Measurements from ENCODE around the gene AVPR2.

Gene AVPR2

DNA sequence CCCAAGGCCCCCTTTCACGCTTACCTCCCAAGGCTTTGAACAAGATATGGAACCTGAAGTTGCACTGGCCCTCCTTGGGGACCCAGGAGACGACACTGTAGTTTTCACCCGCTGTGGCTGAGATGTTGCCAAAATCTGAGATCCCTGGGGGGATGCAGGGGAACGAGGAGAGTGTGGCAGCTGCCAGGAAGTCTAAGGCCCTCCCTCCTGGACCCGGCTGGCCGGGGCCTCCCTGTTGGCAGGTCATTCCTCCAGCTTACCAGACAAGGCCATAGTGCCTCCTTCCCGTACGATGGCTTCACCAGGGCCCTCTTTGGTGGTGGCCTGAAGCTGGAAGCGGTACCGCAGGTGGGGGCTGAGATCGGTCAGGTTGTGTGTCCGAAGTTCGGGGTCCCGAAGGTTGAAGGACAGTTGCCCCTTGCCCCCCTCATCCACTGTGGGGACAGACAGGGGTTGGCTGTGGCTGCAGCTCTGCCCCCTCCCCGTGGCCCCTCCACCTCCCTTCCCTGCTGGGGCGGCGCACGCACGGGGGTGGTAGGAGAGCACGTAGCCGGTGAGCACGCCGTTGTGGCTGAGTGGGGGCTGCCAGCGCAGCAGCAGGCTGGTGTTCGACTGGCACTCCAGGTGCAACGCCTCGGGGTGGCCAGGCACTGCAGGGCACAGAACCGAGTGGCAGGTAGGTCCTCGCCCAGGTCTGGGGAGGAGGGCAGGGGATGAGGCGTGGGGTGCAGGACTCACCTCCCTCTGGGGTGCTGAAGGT, 39.7 kb upstream of the AVPR2 start:
- H3K4me3 ChIP-seq (ENCODE audit: low read length), result no peak overlapping the region
- no peaks in the 10 kb centered on the region for H4K20me1 ChIP-seq (ENCODE audit: insufficient read depth, low read length)
- no peaks in the 10 kb centered on the region for H3K27me3 ChIP-seq (ENCODE audit: low read depth, low read length)
- H3K27ac ChIP-seq (ENCODE audit: low read length), result no peak overlapping the region
- no peaks in the 10 kb centered on the region for H3K9me3 ChIP-seq (ENCODE audit: insufficient read depth, low read length)
- H3K4me1 ChIP-seq (ENCODE audit: low read length), result no peaks in the 10 kb centered on the region
- TF ChIP-seq EZH2phosphoT487 (IDR thresholded peaks at IDR 0.05; ENCODE audit: low read depth), result no peak
- TF ChIP-seq, protein P1, sequence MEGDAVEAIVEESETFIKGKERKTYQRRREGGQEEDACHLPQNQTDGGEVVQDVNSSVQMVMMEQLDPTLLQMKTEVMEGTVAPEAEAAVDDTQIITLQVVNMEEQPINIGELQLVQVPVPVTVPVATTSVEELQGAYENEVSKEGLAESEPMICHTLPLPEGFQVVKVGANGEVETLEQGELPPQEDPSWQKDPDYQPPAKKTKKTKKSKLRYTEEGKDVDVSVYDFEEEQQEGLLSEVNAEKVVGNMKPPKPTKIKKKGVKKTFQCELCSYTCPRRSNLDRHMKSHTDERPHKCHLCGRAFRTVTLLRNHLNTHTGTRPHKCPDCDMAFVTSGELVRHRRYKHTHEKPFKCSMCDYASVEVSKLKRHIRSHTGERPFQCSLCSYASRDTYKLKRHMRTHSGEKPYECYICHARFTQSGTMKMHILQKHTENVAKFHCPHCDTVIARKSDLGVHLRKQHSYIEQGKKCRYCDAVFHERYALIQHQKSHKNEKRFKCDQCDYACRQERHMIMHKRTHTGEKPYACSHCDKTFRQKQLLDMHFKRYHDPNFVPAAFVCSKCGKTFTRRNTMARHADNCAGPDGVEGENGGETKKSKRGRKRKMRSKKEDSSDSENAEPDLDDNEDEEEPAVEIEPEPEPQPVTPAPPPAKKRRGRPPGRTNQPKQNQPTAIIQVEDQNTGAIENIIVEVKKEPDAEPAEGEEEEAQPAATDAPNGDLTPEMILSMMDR (IDR thresholded peaks at IDR 0.05; ENCODE audit: low read depth, low read length), result no peak
- no peak overlapping the region for H3K9ac ChIP-seq (ENCODE audit: low read length)
- no peaks in the 10 kb centered on the region for H3K79me2 ChIP-seq (ENCODE audit: low read length)
- H3K36me3 ChIP-seq (replicated peaks; ENCODE audit: low read depth, low read length), result no peaks in the 10 kb centered on the region
- H3K4me2 ChIP-seq (ENCODE audit: low read length), result no peak overlapping the region
- no peak overlapping the region for H2AFZ ChIP-seq (ENCODE audit: low read depth, low read length)

DNA sequence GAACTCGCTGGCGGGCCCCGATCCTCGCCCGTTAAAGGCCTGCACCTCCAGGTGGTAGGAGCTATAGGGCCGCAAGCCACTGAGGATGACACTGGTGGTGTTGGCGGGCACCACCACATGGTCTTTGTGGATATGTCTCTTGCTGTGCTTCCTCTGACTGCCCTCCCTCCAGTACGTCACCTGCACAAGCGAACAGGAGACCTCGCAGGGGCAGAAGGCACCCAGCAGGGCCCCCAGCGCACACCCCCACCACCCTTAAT, 39.2 kb upstream of the AVPR2 start:
- H3K9ac ChIP-seq (ENCODE audit: low read length), result no peak overlapping the region
- H2AFZ ChIP-seq (ENCODE audit: low read depth, low read length), result no peak overlapping the region
- no peaks in the 10 kb centered on the region for H3K4me1 ChIP-seq (ENCODE audit: low read length)
- TF ChIP-seq EZH2phosphoT487 (IDR thresholded peaks at IDR 0.05; ENCODE audit: low read depth), result no peak
- TF ChIP-seq, protein P1 (IDR thresholded peaks at IDR 0.05; ENCODE audit: low read depth, low read length), result no peak
- no peaks in the 10 kb centered on the region for H4K20me1 ChIP-seq (ENCODE audit: insufficient read depth, low read length)
- no peaks in the 10 kb centered on the region for H3K27me3 ChIP-seq (ENCODE audit: low read depth, low read length)
- H3K9me3 ChIP-seq (ENCODE audit: insufficient read depth, low read length), result no peaks in the 10 kb centered on the region
- H3K36me3 ChIP-seq (replicated peaks; ENCODE audit: low read depth, low read length), result no peaks in the 10 kb centered on the region
- H3K4me3 ChIP-seq (ENCODE audit: low read length), result no peak overlapping the region
- no peaks in the 10 kb centered on the region for H3K79me2 ChIP-seq (ENCODE audit: low read length)
- H3K27ac ChIP-seq (ENCODE audit: low read length), result no peak overlapping the region
- no peak overlapping the region for H3K4me2 ChIP-seq (ENCODE audit: low read length)

DNA sequence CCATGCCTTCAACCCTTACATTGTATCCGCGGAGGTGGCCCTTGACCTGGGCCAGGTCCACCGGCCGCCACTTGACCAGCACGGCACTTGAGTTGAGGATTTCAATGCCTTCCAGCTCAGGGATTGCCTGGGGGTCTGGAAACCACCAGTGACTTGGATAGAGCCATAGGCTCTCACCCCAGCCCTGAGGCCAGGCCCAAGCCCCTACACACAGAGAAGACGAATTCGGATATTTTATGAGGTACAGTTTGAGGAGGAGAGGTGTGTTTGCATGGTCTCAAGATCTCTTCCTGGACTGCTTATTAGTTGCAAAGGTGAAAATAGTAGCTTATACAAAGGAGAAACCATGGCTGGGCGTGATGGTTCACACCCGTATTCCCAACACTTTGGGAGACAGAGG, 38.8 kb upstream of the AVPR2 start:
- Histone ChIP-seq H3K9ac (ENCODE audit: low read length) (no peak overlapping the region), H2AFZ (ENCODE audit: low read depth, low read length) (no peak overlapping the region), H4K20me1 (ENCODE audit: insufficient read depth, low read length) (no peaks in the 10 kb centered on the region), H3K27ac (ENCODE audit: low read length) (no peak overlapping the region), H3K79me2 (ENCODE audit: low read length) (no peaks in the 10 kb centered on the region), H3K9me3 (ENCODE audit: insufficient read depth, low read length) (no peaks in the 10 kb centered on the region), H3K4me2 (ENCODE audit: low read length) (no peak overlapping the region), H3K4me1 (ENCODE audit: low read length) (no peaks in the 10 kb centered on the region), H3K36me3 (replicated peaks; ENCODE audit: low read depth, low read length) (no peaks in the 10 kb centered on the region), H3K27me3 (ENCODE audit: low read depth, low read length) (no peaks in the 10 kb centered on the region), H3K4me3 (ENCODE audit: low read length) (no peak overlapping the region)
- no peak for TF ChIP-seq EZH2phosphoT487 (IDR thresholded peaks at IDR 0.05; ENCODE audit: low read depth)
- TF ChIP-seq, protein P1 (IDR thresholded peaks at IDR 0.05; ENCODE audit: low read depth, low read length), result no peak

DNA sequence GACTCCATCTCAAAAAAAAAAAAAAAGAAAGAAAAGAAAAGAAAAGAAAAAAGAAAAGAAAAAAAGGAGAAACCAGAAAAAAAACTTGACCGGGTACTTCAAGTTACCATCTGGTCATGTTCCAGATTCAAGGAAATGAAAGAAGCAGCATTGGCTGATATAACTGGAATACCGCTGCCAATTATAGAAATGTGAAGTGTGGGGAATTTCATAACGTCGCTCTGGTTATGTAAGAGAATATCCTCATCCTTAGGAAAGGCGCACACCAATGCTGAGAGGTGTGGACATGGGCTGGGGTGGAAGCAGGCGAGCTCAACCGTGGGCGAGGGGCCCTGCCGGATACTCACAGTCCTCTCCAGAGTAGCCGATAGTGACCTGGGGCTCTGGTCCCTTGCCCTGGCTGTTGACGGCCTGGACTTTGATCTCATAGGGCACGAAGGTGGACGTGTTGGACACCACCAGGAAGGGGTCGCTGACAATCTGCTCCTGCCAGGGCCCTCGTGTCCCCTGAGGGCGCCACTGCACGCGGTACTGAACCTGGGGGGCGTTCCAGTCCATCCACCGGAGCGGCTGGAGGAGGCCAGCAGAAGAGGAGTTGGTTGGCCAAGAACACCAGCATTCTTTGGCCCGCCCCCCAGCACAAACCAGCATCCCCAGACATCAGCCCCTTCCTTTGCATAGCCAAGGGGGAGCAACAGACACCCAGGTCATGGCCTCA, 38.0 kb upstream of the AVPR2 start:
- H3K9ac ChIP-seq (ENCODE audit: low read length), result no peak overlapping the region
- no peak overlapping the region for H3K4me2 ChIP-seq (ENCODE audit: low read length)
- no peaks in the 10 kb centered on the region for H3K4me1 ChIP-seq (ENCODE audit: low read length)
- TF ChIP-seq EZH2phosphoT487 (IDR thresholded peaks at IDR 0.05; ENCODE audit: low read depth), result no peak
- TF ChIP-seq, protein P1 (IDR thresholded peaks at IDR 0.05; ENCODE audit: low read depth, low read length), result no peak
- no peak overlapping the region for H2AFZ ChIP-seq (ENCODE audit: low read depth, low read length)
- H3K9me3 ChIP-seq (ENCODE audit: insufficient read depth, low read length), result no peaks in the 10 kb centered on the region
- H3K4me3 ChIP-seq (ENCODE audit: low read length), result no peak overlapping the region
- H3K27me3 ChIP-seq (ENCODE audit: low read depth, low read length), result no peaks in the 10 kb centered on the region
- H3K27ac ChIP-seq (ENCODE audit: low read length), result no peak overlapping the region
- H3K79me2 ChIP-seq (ENCODE audit: low read length), result no peaks in the 10 kb centered on the region
- no peaks in the 10 kb centered on the region for H4K20me1 ChIP-seq (ENCODE audit: insufficient read depth, low read length)
- no peaks in the 10 kb centered on the region for H3K36me3 ChIP-seq (replicated peaks; ENCODE audit: low read depth, low read length)
